IPS DF 6.9 (cell line): ENCODE results near the gene TAF7L.

ENCODE experiments used
- DNase-seq: peaks from one replicate; pipeline ENCODE4 v3.0.0-alpha.2; 2013; ENCODE audit warnings: low read depth, low spot score
- H3K27ac ChIP-seq: one replicate; pipeline ENCODE4 v1.5.1; 2013; ENCODE audit warnings: low read length, control low read depth
- H3K27me3 ChIP-seq: 2 replicates; pipeline ENCODE4 v1.6.1; 2013; ENCODE audit warnings: mild to moderate bottlenecking, low read length; ENCODE audit not compliant: control insufficient read depth, insufficient read depth
- H3K36me3 ChIP-seq: 2 replicates; pipeline ENCODE4 v1.6.1; 2013; ENCODE audit warnings: low read length; ENCODE audit not compliant: control insufficient read depth, insufficient read depth
- H3K4me1 ChIP-seq: 2 replicates; pipeline ENCODE4 v1.6.1; 2013; ENCODE audit warnings: low read length; ENCODE audit not compliant: control insufficient read depth, insufficient read depth
- H3K4me3 ChIP-seq: 2 replicates; pipeline ENCODE4 v1.5.1; 2013; ENCODE audit warnings: mild to moderate bottlenecking, low read length
- H3K9me3 ChIP-seq: 2 replicates; pipeline ENCODE4 v1.6.1; 2013; ENCODE audit warnings: low read length, inconsistent platforms; ENCODE audit not compliant: control insufficient read depth, insufficient read depth
- WGBS: extraction: QIAGEN DNeasy Blood & Tissue Kit; methylation state at CpG from one replicate; pipeline ENCODE4 v1.1.7; 2013; ENCODE audit warnings: mixed read lengths, missing lambda C conversion rate; ENCODE audit not compliant: insufficient read length, insufficient coverage; 5-methylcytosine and 5-hydroxymethylcytosine counted together

TAF7L gene

GRCh38 chrX:101223226-101223625 lies 67.9 kb downstream of the TAF7L start:
- no peak overlapping the region for H3K4me3 ChIP-seq
- no peaks in the 10 kb centered on the region for H3K27me3 ChIP-seq
- H3K36me3 ChIP-seq = no peaks in the 10 kb centered on the region
- WGBS = no CpG with 5 or more reads among the region's 1 CpG
- no peak for DNase-seq
- H3K9me3 ChIP-seq = no peaks in the 10 kb centered on the region
- no peaks in the 10 kb centered on the region; the same call in 1 of the 2 replicates for H3K4me1 ChIP-seq
- no peak overlapping the region for H3K27ac ChIP-seq

DNA sequence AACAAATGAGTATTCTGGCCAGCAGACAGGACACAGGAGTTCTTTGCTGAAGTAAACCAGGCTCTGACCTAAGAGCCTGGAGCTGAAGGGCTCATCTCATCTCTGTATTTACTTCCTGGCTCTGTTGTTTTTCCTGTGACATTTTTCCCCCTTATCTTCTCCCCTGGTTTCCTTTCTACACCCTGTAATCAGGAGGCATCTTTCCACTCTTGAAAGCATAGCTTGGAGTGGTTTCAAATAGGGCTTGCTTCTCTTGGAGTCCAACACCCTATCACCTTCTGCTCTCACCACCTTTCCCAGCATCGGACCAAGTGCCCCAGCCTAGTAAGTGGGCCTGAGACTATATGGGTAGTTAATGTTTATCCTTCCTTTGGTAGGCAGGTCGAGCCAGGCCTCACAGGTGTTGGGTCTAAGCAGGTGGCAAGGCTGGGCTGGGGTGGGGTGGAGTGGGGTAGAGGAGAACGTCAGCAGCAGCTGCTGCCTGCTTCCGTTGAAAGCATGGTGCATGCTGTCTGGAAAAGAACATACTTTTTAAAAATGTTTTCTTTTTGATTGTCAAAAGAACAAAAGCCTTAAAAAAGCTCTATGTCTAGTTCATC lies 70.4 kb downstream of the TAF7L start:
- no peaks in the 10 kb centered on the region for H3K36me3 ChIP-seq
- WGBS = no CpG with 5 or more reads among the region's 4 CpGs
- no peak overlapping the region for H3K4me3 ChIP-seq
- no peak for DNase-seq
- no peaks in the 10 kb centered on the region for H3K27me3 ChIP-seq
- no peaks in the 10 kb centered on the region for H3K9me3 ChIP-seq
- H3K27ac ChIP-seq = no peak overlapping the region
- H3K4me1 ChIP-seq = no peaks in the 10 kb centered on the region; the same call in 1 of the 2 replicates

DNA sequence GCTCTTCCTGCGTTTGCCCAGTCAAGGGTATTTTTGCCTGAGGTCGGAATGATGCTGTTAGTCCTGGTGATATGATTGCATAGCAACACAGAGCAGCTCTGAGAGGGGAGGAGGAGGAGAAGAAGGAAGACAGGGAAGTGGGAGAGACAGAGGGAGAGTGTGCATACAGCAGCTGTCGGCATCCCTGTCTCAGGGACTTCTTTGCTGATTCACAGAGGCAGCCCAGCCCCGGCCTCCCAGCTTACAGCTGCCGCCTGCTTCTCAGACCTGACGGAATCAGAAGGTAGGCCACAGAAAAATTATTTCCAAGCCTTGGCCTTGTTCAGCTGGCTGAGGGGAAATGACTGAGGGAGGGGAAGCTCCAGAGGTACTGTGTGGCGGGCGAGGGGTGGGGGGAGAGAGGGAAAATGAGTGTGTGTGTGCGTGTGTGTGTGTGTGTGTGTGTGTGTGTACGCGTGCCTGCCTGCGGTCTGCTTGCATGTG lies 71.2 kb downstream of the TAF7L start:
- no peak for DNase-seq
- Histone ChIP-seq H3K36me3 (no peaks in the 10 kb centered on the region), H3K4me1 (no peaks in the 10 kb centered on the region; the same call in 1 of the 2 replicates), H3K4me3 (no peak overlapping the region), H3K27ac (no peak overlapping the region), H3K27me3 (no peaks in the 10 kb centered on the region), H3K9me3 (no peaks in the 10 kb centered on the region)
- no CpG with 5 or more reads among the region's 12 CpGs for WGBS

DNA sequence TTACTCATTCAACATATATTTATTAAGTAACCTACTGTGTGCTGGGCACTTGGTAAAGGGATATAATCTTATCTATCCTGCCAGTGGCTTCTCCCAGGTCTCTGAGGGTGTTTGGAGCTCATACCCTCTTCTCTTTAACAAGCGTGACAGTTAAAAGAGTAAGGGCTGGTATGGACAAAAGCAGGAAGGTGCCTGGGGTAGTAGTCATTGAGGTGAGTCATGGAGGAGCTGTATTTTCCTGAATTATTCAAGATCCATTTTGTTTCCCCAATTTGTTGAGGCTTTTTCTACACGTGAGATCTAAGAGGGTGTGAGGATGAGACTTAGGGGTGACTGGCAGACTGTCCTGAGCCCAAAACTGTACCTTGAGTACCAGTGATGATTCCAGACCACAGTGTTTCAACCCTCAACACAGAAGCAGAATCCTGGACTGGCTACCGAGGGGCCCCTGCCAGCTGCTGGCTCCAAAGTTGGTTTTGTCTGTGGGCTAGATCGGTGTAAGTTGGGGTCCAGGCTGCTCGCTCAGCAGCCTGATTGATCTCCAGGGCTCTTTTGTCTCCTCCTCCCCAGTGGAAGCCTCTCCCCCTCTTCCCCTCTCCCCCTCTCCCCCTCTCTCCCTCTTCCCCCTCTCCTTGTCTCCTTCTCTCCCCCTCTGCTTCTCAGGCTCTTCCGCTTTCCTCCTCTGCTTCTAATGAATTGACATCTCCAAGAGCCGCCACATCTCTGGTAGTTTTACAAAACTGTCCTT lies 71.8 kb downstream of the TAF7L start, which contains the start of gene DRP2:
TSS of gene DRP2 (plus strand) at position 671 of the 748 bp plus-strand sequence. CDS start 11,862 bp downstream, outside the sequence.
- Histone ChIP-seq H3K27ac (no peak within 1 kb of the TSS), H3K9me3 (no peaks in the 10 kb centered on the region)
- WGBS = no CpG with 5 or more reads among the region's 7 CpGs

More for the DNA sequence above, 71.8 kb downstream of the TAF7L start, which contains the start of gene DRP2:
- no peaks in the 10 kb centered on the region for H3K36me3 ChIP-seq
- no peaks in the 10 kb centered on the region for H3K27me3 ChIP-seq
- DNase-seq = no peak
- no peaks in the 10 kb centered on the region; the same call in 1 of the 2 replicates for H3K4me1 ChIP-seq
- no peak within 1 kb of the TSS for H3K4me3 ChIP-seq
